Activated gamma-delta T cell (primary cell): Measurements from ENCODE around the gene CAV3.
"Not testable (repeated sequence)": the region's sequence is repeated elsewhere in the genome, so short reads cannot be mapped to it uniquely, and the experiment has no call there.

ENCODE experiments used
- DNase-seq: peaks from one replicate; lab custom pipeline; 2025; lab: John Stamatoyannopoulos, UW
- total RNA-seq, 2 donors: gene quantifications; one replicate each; lab custom pipeline; 2026; lab: John Stamatoyannopoulos, UW

CAV3 gene
- total RNA-seq: 0 reads per million in 2 donors

GRCh38 chr3:8733332-8734094 lies at the start of gene CAV3:
CAV3 (plus strand) TSS chr3:8733802; CDS start chr3:8733877, 75 bp downstream.
- no peak for DNase-seq

GRCh38 chr3:8684992-8685391 lies 48.6 kb upstream of the CAV3 start:
- not testable (repeated sequence) for DNase-seq

- DNase-seq: not testable (repeated sequence)
Observed at GRCh38 chr3:8691295-8691694, 42.3 kb upstream of the CAV3 start.

- no peak for DNase-seq
Observed at GRCh38 chr3:8702560-8702959, 31.0 kb upstream of the CAV3 start.

DNA sequence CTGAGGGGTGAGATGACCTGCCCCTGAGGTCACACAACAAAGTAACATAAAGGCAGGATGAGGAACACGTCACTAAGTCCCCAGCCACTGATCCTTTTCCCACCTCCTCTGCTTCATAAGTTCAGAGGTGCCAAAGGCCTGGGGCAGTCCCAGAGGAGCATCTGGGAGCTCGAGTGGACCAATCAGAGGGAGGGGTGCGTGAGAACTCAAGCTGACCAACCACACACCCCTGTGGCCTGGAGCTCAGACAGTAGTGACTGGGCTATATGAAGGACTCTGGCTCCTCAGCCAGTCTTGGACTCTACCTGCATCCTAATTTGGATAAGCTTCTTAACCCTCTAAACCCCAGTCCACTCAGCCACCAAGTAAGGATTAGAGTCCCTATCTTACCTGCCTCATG lies 28.0 kb upstream of the CAV3 start:
- no peak for DNase-seq

- DNase-seq: no peak
Observed at GRCh38 chr3:8709287-8709686, 24.3 kb upstream of the CAV3 start.

- no peak for DNase-seq
Observed at GRCh38 chr3:8709801-8710507, 23.6 kb upstream of the CAV3 start.

- DNase-seq: no peak
Observed at GRCh38 chr3:8712045-8712907, 21.3 kb upstream of the CAV3 start.

- DNase-seq: no peak
Observed at GRCh38 chr3:8712908-8713255, 20.7 kb upstream of the CAV3 start.

- no peak for DNase-seq
Observed at GRCh38 chr3:8713901-8714759, 19.5 kb upstream of the CAV3 start.

DNA sequence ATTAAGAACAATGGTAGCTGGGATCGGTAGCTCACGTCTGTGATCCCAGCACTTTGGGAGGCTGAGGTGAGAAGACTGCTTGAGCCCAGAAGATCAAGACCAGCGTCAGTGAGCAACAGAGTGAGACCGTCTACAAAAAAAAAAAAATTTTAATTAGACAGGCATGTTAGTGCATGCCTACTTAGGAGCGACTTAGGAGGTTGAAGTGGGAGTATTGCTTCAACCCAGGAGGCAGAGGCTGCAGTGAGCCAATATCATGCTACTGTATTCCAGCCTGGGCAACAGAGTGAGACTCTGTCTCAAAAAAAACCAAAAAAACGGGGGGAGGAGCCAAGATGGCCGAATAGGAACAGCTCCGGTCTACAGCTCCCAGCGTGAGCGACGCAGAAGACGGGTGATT lies 17.8 kb upstream of the CAV3 start:
- not testable (repeated sequence) for DNase-seq

DNA sequence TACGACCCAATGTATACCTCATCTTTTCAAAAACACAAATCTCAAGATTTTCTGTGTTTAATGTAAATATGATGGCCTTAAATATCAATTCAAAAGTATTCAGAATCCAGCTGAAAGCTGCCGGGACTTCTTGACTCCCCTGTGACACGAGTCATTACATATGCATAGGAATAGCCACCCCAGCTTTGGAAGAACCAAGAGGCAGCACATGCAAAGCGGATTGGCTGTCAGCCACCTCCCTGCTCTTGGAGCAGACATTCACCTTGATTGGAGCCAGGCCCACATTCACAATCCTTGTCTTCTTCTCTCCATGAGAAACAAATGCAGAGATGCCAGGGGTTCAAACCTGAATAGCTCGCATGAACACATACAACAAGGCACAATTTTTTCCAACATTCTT lies 10.8 kb upstream of the CAV3 start:
- no peak for DNase-seq

DNA sequence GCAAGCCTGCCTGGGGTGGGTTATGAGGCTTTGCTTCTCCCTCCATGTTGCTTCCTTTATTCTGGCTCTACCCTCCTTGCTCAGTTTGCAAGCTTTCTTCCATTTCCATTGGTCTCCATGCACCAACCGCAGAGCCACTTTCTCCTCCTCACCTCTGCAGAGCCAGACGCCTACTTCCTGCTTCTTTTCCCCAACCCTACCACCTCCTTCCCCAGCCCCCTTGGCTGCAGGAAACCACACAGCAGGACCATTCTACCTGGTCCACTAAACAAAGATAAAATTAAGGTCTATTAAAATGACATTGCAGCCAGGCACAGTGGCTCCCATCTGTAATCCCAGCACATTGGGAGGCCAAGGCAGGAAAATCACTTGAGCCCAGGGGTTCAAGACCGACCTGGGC lies 10.0 kb upstream of the CAV3 start:
- DNase-seq: no peak

GRCh38 chr3:8724108-8724752 lies 9.4 kb upstream of the CAV3 start:
- DNase-seq: no peak

- DNase-seq: no peak
Observed at GRCh38 chr3:8727605-8728512, 5.7 kb upstream of the CAV3 start.

DNA sequence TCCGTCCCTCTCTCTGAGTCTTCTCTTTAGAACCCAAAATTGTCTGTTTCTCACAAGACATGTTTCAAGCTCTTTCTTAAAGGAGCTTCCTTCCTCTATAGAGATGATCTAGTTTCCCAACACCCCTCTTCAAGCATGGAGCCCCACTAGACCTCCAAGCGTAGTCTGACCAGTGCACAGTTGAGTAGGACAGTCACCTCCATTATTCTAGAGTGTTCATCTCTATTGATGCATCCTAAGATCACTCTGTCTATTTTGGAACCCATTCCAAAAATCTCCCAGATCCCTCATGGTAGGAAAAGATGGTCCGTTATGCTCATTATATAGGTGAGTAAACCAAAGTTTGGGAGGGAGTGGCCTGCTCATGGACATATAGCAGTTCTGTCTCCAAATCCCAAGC lies 4.1 kb upstream of the CAV3 start:
- no peak for DNase-seq

- DNase-seq: no peak
Observed at GRCh38 chr3:8730656-8731055, 2.9 kb upstream of the CAV3 start.

- no peak for DNase-seq
Observed at GRCh38 chr3:8732413-8732812, 1.2 kb upstream of the CAV3 start.

DNA sequence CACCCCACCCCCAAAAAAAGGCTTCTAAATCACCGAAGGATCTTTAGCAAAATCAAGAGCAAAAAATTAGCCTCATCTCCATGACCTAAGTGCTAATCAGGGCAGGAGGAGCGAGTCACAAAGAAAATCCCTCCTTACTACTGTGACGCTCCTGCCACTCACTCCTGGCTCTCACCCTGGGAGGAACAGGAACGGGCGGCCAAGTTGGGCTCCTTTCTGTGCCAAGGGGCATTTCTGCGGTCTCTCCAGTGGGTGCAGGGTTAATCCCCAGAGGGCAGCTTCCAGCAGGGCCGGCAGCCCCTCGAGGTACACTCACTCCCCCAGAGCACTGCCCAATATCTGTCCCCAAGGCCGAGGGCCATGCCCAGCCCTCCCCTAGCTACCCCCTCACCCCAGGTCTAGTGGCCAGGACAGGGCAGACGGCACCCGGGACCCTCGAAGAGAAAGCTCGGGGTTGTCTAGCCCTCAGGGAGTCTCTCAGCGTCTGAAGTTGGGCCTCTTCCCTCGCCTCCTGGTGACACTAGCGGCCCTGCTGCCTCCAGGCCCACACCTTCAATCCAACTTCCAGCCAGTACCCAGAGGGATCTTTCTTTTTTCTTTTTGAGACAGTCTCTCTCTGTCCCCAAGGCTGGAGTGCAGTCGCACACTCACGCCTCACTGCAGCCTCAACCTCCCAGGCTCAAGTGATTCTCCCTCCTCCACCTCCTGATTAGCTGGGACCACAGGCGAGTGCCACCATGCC lies 706 bp downstream of the CAV3 start:
- no peak for DNase-seq
